Body of pancreas (tissue), 4 donors: ENCODE results near the gene SEPTIN5.

Experiments used
- CTCF ChIP-seq, 7 experiments: fragments of 450-650 bp in 4 of 7; fragments of 200-600 bp in 3 of 7; sonication (generic) in 3 of 7; IDR thresholded peaks; one replicate each; pipeline ENCODE4 v1.5.1; 2016 to 2019; ENCODE audit warnings: antibody characterized with exemption in 7 of 7
- POLR2A ChIP-seq, 3 donors: fragments of 450-650 bp; IDR thresholded peaks; one replicate each; pipeline ENCODE4 v1.6.1; 2016; ENCODE audit warnings: antibody characterized with exemption in 3 of 3, mild to moderate bottlenecking in 2 of 3

GRCh38 chr22:19707347-19708290 lies 6.7 kb upstream of the SEPTIN5 start:
- TF ChIP-seq CTCF (IDR thresholded peaks at IDR 0.05) = no peak
- no peak for TF ChIP-seq POLR2A (IDR thresholded peaks at IDR 0.05)
